K562 (cell line): ENCODE measurements around the gene ZNF48. TPM values are rescaled to one million over a fixed set of nuclear protein-coding genes. Genes with fewer than 3 reads are reported as not detected.
A peak's percentile ranks its signal among the peaks of the same experiment; 100 is the strongest.

Experiments used
- BCL6 ChIP-seq: fragments of 250-450 bp; sonication (Bioruptor Pico); IDR thresholded peaks from 2 replicates; pipeline ENCODE4 v1.4.0; 2020
- BCOR ChIP-seq: fragments of 450-650 bp; IDR thresholded peaks from 2 replicates; pipeline ENCODE4 v1.6.1; 2016
- EHMT2 ChIP-seq: fragments of 450-650 bp; IDR thresholded peaks from 2 replicates; pipeline ENCODE4 v1.6.1; 2018; ENCODE audit warnings: antibody characterized with exemption
- ELF4 ChIP-seq: fragments of 450-650 bp; formaldehyde crosslinking; IDR thresholded peaks from 2 replicates; pipeline ENCODE4 v1.4.0; 2022; ENCODE audit warnings: missing genetic modification characterization
- FUS ChIP-seq: fragments of 200-400 bp; formaldehyde crosslinking; optimal IDR thresholded peaks from 2 replicates; pipeline ENCODE3; 2017; ENCODE audit warnings: low read depth, low read length
- HNRNPK ChIP-seq: fragments of 200-400 bp; formaldehyde crosslinking; IDR thresholded peaks from one replicate; pipeline ENCODE4 v1.6.1; 2018; ENCODE audit warnings: mild to moderate bottlenecking, low read depth, low read length; ENCODE audit not compliant: poor library complexity, severe bottlenecking
- HNRNPL ChIP-seq: fragments of 200-400 bp; formaldehyde crosslinking; IDR thresholded peaks from 2 replicates; pipeline ENCODE4 v1.6.1; 2017; ENCODE audit warnings: low read depth, mild to moderate bottlenecking, low read length
- IFI16 ChIP-seq: fragments of 250-450 bp; sonication (Bioruptor Pico); IDR thresholded peaks from 2 replicates; pipeline ENCODE4 v2.1.2; 2022; ENCODE audit warnings: mild to moderate bottlenecking, inconsistent platforms
- IRF2 ChIP-seq: sonication (generic); formaldehyde crosslinking; IDR thresholded peaks from 2 replicates; pipeline ENCODE4 v1.8.1; 2022; ENCODE audit warnings: mild to moderate bottlenecking, missing genetic modification reagents
- KDM2B ChIP-seq: fragments of 250-450 bp; sonication (Bioruptor Pico); IDR thresholded peaks from 2 replicates; pipeline ENCODE4 v1.8.0; 2021; ENCODE audit warnings: mild to moderate bottlenecking, moderate library complexity
- NFIX ChIP-seq: fragments of 250-450 bp; sonication (Bioruptor Pico); IDR thresholded peaks from 2 replicates; pipeline ENCODE4 v1.4.0; 2020; ENCODE audit warnings: low read depth, mild to moderate bottlenecking, moderate library complexity
- POLR3G ChIP-seq: IDR thresholded peaks from 2 replicates; pipeline ENCODE4 v1.6.1; 2011; ENCODE audit not compliant: insufficient read length, insufficient replicate concordance; ENCODE audit errors: extremely low read depth
- RBFOX2 ChIP-seq: fragments of 200-400 bp; formaldehyde crosslinking; IDR thresholded peaks from 2 replicates; pipeline ENCODE4 v1.6.1; 2017; ENCODE audit warnings: low read depth, mild to moderate bottlenecking, low read length, moderate library complexity
- TARDBP ChIP-seq: fragments of 450-650 bp; IDR thresholded peaks from 2 replicates; pipeline ENCODE4 v1.6.1; 2016
- TCF3 ChIP-seq: sonication (generic); formaldehyde crosslinking; IDR thresholded peaks from 2 replicates; pipeline ENCODE4 v1.4.0; 2020; ENCODE audit warnings: mild to moderate bottlenecking, missing genetic modification reagents
- YY1 ChIP-seq, 3 experiments: IDR thresholded peaks; 2 replicates each; pipeline ENCODE4 v1.6.1; 2011; ENCODE audit warnings: low read length in 2 of 3, mild to moderate bottlenecking in 2 of 3, moderate library complexity in 2 of 3, borderline replicate concordance in 1 of 3, control low read depth in 1 of 3, low read depth in 1 of 3; ENCODE audit not compliant: insufficient read depth in 3 of 3, insufficient replicate concordance in 2 of 3, control insufficient read depth in 1 of 3, insufficient read length in 1 of 3; ENCODE audit errors: extremely low read depth in 1 of 3
- ZNF12 ChIP-seq: sonication (generic); formaldehyde crosslinking; IDR thresholded peaks from 2 replicates; pipeline ENCODE4 v1.4.0; 2020; ENCODE audit warnings: mild to moderate bottlenecking, missing genetic modification reagents
- polyA plus RNA-seq, 8 experiments: library from polyadenylated mRNA; depleted of rRNA in 4 of 8; stranded (reverse) in 5 of 8; unstranded in 3 of 8; fragments of >200 nt; fragmentation: Nextera tagmentation in 2 of 8; fragmentation: Illumina TruSeq in 1 of 8; extraction: Ambion mirVana in 2 of 8; extraction: Trizol in 1 of 8; gene quantifications; 2 replicates each; pipeline versions ENCODE4 v1.2.1 to v1.2.3, GENCODE V29; 2011 to 2014; ENCODE audit warnings: inconsistent platforms in 1 of 8, missing spikeins in 1 of 8
- total RNA-seq, 7 experiments: library from RNA; depleted of rRNA in 6 of 7; stranded (reverse); fragments of >200 nt in 6 of 7; fragmentation: Illumina TruSeq in 2 of 7; extraction: Trizol in 2 of 7; gene quantifications; 2 replicates each; pipeline versions ENCODE4 v1.2.1 to v1.2.3, GENCODE V29; 2011 to 2021; ENCODE audit warnings: low replicate concordance in 1 of 7
- TF ChIP-seq, protein P1 (sequence below): fragments of 200-400 bp; formaldehyde crosslinking; IDR thresholded peaks from 2 replicates; pipeline ENCODE4 v1.6.1; 2017; ENCODE audit warnings: mild to moderate bottlenecking, low read depth, low read length, moderate library complexity
- TF ChIP-seq, protein P2 (sequence below): fragments of 250-450 bp; sonication (Bioruptor Pico); IDR thresholded peaks from 2 replicates; pipeline ENCODE4 v1.5.1; 2021; ENCODE audit warnings: mild to moderate bottlenecking
- TF ChIP-seq, protein P3 (sequence below): sonication (generic); formaldehyde crosslinking; IDR thresholded peaks from 2 replicates; pipeline ENCODE4 v1.8.0; 2023; ENCODE audit warnings: mild to moderate bottlenecking, missing genetic modification reagents
- TF ChIP-seq, protein P4 (sequence below), 2 experiments: fragments of 450-650 bp; IDR thresholded peaks; 2 replicates each; pipeline ENCODE4 v1.6.1; 2016

Gene ZNF48
- total and polyA plus RNA-seq, 9 of the 15 experiments (the other 6 are each of a cell fraction or from before 2014, with no cell fraction given), result 0.38 to 11.6 (median 4.7) TPM

DNA sequence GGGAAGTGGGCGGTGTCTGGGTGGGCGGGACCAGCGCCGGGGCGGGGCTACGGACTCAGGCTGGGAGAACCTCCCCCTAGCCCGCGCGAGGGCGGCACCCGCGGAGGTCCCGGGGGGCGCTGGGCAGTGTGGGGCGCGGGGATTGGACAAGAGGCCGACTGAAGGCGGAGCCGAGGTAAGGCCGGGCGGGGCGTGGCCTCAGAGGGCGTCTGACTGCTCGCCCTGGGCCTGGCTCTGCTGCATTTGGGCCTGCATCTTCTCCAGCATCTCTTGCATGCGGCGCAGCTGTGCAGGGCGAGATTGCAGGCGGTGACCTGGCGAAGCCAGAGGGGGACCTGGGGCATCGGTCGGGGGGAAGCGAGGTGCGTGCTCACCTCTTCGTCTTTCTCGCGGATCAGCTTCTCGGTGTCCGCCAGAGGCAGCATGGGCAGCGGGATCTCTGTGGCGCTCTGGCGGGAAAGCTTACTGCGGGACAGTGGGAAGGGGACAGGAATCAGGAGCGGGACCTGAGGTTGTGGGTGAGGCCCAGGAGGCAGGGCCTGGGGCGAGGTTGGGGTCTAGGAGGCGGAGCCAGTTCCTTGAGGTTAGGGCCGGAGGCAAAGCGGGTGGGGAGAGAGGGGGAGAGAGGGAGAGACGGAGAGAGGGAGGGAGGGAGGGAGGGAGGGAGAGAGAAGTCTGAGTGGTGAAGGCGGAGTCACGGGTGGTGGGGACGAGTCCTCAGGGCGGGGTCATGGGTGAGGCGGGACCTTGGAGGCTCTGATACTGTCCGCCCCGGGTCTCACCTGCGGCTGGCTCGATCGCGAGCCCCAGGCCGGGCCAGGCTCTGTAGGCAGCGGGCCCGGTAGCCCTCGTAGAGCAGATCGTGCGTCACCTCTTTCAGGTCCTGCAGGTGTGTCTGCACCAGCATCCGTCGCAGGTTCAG is 16.7 kb upstream of the ZNF48 start (continued):
- TF ChIP-seq, protein P1, sequence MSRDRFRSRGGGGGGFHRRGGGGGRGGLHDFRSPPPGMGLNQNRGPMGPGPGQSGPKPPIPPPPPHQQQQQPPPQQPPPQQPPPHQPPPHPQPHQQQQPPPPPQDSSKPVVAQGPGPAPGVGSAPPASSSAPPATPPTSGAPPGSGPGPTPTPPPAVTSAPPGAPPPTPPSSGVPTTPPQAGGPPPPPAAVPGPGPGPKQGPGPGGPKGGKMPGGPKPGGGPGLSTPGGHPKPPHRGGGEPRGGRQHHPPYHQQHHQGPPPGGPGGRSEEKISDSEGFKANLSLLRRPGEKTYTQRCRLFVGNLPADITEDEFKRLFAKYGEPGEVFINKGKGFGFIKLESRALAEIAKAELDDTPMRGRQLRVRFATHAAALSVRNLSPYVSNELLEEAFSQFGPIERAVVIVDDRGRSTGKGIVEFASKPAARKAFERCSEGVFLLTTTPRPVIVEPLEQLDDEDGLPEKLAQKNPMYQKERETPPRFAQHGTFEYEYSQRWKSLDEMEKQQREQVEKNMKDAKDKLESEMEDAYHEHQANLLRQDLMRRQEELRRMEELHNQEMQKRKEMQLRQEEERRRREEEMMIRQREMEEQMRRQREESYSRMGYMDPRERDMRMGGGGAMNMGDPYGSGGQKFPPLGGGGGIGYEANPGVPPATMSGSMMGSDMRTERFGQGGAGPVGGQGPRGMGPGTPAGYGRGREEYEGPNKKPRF, result no peak
- TF ChIP-seq, protein P2, sequence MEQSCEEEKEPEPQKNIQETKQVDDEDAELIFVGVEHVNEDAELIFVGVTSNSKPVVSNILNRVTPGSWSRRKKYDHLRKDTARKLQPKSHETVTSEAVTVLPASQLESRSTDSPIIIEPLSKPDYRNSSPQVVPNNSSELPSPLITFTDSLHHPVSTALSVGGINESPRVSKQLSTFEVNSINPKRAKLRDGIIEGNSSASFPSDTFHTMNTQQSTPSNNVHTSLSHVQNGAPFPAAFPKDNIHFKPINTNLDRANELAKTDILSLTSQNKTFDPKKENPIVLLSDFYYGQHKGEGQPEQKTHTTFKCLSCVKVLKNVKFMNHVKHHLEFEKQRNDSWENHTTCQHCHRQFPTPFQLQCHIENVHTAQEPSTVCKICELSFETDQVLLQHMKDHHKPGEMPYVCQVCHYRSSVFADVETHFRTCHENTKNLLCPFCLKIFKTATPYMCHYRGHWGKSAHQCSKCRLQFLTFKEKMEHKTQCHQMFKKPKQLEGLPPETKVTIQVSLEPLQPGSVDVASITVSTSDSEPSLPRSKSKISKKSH (CRISPR knock-in tag), result no peak
- no peak for TF ChIP-seq FUS
- no peak for TF ChIP-seq EHMT2
- no peak for TF ChIP-seq NFIX (CRISPR knock-in tag)
- no peak for TF ChIP-seq HNRNPL
- TF ChIP-seq POLR3G, result no peak
- TF ChIP-seq IFI16 (CRISPR knock-in tag), result no peak
- TF ChIP-seq, protein P3, sequence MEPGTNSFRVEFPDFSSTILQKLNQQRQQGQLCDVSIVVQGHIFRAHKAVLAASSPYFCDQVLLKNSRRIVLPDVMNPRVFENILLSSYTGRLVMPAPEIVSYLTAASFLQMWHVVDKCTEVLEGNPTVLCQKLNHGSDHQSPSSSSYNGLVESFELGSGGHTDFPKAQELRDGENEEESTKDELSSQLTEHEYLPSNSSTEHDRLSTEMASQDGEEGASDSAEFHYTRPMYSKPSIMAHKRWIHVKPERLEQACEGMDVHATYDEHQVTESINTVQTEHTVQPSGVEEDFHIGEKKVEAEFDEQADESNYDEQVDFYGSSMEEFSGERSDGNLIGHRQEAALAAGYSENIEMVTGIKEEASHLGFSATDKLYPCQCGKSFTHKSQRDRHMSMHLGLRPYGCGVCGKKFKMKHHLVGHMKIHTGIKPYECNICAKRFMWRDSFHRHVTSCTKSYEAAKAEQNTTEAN (CRISPR knock-in tag), result 0 out of 2 replicates have a peak, but pooled peaks have one; percentile 56
- no peak for TF ChIP-seq ELF4 (CRISPR knock-in tag)
- TF ChIP-seq HNRNPK, result no peak
- TF ChIP-seq TARDBP, result peak; percentile 50; the same call in 1 of the 2 replicates
- TF ChIP-seq KDM2B (CRISPR knock-in tag), result 0 out of 2 replicates have a peak, but pooled peaks have one; percentile 81
- TF ChIP-seq, protein P4, sequence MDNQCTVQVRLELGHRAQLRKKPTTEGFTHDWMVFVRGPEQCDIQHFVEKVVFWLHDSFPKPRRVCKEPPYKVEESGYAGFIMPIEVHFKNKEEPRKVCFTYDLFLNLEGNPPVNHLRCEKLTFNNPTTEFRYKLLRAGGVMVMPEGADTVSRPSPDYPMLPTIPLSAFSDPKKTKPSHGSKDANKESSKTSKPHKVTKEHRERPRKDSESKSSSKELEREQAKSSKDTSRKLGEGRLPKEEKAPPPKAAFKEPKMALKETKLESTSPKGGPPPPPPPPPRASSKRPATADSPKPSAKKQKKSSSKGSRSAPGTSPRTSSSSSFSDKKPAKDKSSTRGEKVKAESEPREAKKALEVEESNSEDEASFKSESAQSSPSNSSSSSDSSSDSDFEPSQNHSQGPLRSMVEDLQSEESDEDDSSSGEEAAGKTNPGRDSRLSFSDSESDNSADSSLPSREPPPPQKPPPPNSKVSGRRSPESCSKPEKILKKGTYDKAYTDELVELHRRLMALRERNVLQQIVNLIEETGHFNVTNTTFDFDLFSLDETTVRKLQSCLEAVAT (IDR thresholded peaks at IDR 0.05), result peak in 1 of 2 experiments; percentile 61; a peak in 1 of 4 replicates
- TF ChIP-seq ZNF12 (CRISPR knock-in tag), result no peak
- no peak for TF ChIP-seq BCL6 (CRISPR knock-in tag)
- TF ChIP-seq TCF3 (CRISPR knock-in tag), result peak; percentile 4; the same call in 1 of the 2 replicates
- TF ChIP-seq RBFOX2, result peak; percentile 79
- TF ChIP-seq YY1 (IDR thresholded peaks at IDR 0.05; ENCODE audit: borderline replicate concordance in 1 of 3, control insufficient read depth in 1 of 3, extremely low read depth in 1 of 3, insufficient read depth in 3 of 3, insufficient read length in 1 of 3, insufficient replicate concordance in 2 of 3, low read depth in 1 of 3, low read length in 2 of 3), result no peak
- TF ChIP-seq BCOR, result peak; percentile 54
- TF ChIP-seq IRF2 (CRISPR knock-in tag), result no peak
